OCI-LY3 (cell line): ENCODE data around the gene FIG4.

ENCODE experiments used
- EZH2phosphoT487 ChIP-seq: fragments of 200-600 bp; shearing (Covaris generic); IDR thresholded peaks from 2 replicates; pipeline ENCODE4 v1.6.1; 2018; ENCODE audit warnings: antibody characterized with exemption, mixed run types, low read depth
- TF ChIP-seq, protein P1 (sequence below): fragments of 200-600, 300-600 bp; sonication (generic); IDR thresholded peaks from 2 replicates; pipeline ENCODE4 v1.5.1; 2014; ENCODE audit warnings: antibody characterized with exemption, low read length, low read depth

GRCh38 chr6:109686566-109687265, 4.4 kb upstream of the FIG4 start:
- TF ChIP-seq, protein P1, sequence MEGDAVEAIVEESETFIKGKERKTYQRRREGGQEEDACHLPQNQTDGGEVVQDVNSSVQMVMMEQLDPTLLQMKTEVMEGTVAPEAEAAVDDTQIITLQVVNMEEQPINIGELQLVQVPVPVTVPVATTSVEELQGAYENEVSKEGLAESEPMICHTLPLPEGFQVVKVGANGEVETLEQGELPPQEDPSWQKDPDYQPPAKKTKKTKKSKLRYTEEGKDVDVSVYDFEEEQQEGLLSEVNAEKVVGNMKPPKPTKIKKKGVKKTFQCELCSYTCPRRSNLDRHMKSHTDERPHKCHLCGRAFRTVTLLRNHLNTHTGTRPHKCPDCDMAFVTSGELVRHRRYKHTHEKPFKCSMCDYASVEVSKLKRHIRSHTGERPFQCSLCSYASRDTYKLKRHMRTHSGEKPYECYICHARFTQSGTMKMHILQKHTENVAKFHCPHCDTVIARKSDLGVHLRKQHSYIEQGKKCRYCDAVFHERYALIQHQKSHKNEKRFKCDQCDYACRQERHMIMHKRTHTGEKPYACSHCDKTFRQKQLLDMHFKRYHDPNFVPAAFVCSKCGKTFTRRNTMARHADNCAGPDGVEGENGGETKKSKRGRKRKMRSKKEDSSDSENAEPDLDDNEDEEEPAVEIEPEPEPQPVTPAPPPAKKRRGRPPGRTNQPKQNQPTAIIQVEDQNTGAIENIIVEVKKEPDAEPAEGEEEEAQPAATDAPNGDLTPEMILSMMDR, result no peak
- no peak for TF ChIP-seq EZH2phosphoT487
